Astrocyte of the cerebellum (primary cell): ENCODE measurements around the gene NBEAL2.

Experiments
- DNase-seq: peaks from one replicate; pipeline ENCODE4 v3.0.0-alpha.2; 2011; ENCODE audit warnings: low read depth
- H3K4me3 ChIP-seq: 2 replicates; pipeline ENCODE4 v1.5.1; 2011; ENCODE audit warnings: mild to moderate bottlenecking, low read depth, low read length, moderate library complexity
- in situ Hi-C: cut with HindIII; loops from 2 replicates; pipeline ENCODE4 v1.10.0; 2017; ENCODE audit warnings: low sequenced_read_pairs
- TF ChIP-seq, protein P1 (sequence below): IDR thresholded peaks from 2 replicates; pipeline ENCODE4 v1.5.1; 2012; ENCODE audit warnings: low read length, low read depth, moderate library complexity, mild to moderate bottlenecking; ENCODE audit errors: missing control alignments

The NBEAL2 gene

DNA sequence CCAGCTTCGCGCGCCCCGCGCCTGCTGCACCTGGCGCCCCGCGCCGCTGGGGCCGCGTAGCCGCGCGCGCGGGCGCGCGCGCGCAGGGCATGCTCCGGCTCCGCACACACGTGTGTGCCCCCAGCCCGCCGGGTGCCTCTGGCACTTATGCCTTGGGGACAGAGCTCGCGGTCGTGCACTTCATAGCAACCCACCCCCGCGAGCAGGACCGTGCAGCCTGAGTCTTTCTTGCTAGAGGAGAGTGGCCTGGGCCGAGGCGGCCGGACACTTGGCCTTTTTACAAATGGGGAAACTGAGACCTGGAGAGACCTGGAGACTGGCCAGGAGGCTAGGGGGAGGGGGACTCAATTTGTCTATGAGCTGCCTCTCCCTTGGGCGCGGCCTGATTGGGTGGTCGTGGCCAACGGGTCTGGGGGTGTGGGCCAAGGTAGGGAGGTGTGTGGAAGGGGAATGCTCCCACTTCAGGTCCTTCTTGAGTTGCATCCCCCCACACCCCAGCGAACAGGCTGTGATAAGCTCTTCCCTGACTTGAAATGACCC is 562 bp downstream of the NBEAL2 start:
- no peak for DNase-seq

DNA sequence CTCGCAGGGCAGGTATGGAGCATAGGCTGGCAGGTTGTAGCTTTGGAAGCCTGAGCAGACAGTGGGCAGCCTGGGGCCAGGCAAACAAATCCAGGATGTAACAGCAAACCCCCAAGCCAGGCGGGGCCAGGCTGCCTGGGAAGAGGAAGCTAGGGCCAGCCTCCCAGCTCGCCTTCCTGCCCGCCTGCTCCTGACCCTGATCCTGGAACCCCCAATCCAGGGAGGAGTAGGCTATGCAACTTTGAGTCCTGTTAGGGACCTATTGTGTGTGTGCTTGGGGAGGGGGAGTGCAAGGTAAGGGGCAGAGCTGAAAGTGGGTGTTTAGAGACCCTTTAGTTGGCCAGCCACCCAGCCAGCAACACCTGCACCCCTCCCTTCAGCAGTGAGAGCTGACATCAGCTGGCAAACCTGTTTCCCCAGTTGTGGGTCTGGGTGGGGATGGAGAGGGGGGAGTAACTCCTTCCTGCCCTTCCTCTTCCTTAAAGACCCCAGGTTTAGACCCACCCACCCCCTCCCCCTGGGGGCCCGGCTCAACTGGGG is 2.5 kb downstream of the NBEAL2 start:
- in situ Hi-C loops: no loop called here
- DNase-seq: no peak
- no peak overlapping the region for H3K4me3 ChIP-seq
- TF ChIP-seq, protein P1, sequence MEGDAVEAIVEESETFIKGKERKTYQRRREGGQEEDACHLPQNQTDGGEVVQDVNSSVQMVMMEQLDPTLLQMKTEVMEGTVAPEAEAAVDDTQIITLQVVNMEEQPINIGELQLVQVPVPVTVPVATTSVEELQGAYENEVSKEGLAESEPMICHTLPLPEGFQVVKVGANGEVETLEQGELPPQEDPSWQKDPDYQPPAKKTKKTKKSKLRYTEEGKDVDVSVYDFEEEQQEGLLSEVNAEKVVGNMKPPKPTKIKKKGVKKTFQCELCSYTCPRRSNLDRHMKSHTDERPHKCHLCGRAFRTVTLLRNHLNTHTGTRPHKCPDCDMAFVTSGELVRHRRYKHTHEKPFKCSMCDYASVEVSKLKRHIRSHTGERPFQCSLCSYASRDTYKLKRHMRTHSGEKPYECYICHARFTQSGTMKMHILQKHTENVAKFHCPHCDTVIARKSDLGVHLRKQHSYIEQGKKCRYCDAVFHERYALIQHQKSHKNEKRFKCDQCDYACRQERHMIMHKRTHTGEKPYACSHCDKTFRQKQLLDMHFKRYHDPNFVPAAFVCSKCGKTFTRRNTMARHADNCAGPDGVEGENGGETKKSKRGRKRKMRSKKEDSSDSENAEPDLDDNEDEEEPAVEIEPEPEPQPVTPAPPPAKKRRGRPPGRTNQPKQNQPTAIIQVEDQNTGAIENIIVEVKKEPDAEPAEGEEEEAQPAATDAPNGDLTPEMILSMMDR: no peak

More for the DNA sequence above, 562 bp downstream of the NBEAL2 start:
- TF ChIP-seq, protein P1: no peak
- peak overlapping the region; percentile 68 for H3K4me3 ChIP-seq
- in situ Hi-C loops: no loop called here

DNA sequence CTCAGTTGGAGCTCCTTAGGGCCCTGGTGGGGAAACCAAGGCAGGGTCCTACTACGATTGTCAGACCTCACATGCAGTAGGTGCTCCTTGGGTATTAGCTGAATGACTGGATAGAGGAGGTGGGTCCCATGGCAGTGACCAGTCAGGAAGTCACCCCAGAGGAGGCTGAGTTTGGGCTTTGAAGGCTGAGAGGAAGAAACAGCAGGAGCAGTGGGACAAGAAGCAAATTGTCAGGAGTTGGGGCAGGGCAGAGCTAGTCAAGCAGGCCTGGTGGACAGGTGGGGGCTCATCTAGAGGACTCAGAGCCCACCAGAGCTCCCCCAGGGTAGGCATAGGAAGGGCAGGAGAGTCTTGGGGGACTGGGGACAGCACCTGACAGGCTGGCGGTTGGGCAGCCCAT is 3.1 kb downstream of the NBEAL2 start:
- TF ChIP-seq, protein P1: no peak
- DNase-seq: no peak
- no peak overlapping the region for H3K4me3 ChIP-seq
- in situ Hi-C loops: no loop called here

DNA sequence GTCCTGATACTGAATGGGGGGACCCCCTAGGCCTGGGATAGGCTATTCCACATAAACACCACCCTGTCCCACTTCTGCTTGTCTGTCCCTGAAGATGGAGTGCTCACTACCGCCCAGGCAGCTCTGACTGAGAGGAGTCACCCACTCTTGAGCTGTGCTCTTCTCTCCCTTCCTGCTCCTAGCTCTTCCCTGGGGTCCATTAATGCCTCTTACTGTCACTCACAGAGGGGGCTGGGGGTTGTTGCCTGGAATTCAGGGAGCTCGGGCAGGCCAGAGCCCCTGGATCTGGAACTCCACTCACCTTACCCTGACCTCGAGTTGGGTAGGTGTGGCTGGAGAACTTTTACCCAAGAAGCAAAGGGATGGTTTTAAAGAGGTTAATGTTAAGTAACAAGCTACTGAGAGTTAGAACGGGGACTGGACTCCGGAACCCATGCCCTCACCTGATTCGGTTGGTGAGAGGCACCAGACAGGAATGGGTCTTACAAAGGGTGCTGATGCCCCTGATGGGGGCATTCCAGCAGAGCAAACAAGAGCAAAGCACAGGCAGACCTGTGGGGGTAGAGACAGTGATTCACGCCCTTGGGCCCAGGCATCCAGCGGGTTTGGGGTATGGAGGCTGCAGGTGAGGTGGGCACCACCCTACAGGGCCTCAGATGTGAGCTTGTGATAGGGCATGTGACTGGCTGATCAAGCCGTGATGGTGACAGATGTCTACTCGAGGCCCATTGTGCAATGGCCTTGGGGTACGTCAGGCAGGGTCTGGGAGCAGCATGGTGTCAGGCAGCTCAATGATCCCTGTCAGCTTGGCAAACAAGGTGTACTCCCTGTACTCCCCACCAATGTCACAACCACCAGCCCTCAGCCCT is 5.4 kb downstream of the NBEAL2 start:
- in situ Hi-C loops: no loop called here
- no peak overlapping the region for H3K4me3 ChIP-seq
- no peak for DNase-seq
- TF ChIP-seq, protein P1: no peak

DNA sequence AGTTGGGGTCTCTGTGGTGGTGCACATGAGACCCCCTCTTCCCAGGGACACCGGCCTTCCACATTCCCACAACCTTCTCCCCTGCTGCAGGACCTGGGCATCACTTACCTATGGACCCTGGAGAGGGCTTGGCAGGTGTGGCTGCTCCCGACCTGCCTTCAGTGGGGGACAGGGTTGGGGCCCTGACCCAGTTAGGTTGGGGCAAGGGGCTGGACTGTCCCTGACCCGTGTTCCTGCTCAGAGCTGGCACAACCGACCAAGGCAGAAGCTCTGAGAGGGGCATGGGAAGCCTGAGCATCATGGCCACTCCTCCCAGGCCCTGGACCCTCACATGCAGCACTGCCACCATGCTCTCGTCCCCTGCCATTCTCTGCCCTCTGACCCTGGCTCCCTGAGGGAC is 6.1 kb downstream of the NBEAL2 start:
- H3K4me3 ChIP-seq: no peak overlapping the region
- DNase-seq: no peak
- TF ChIP-seq, protein P1: no peak
- in situ Hi-C loops: no loop called here

DNA sequence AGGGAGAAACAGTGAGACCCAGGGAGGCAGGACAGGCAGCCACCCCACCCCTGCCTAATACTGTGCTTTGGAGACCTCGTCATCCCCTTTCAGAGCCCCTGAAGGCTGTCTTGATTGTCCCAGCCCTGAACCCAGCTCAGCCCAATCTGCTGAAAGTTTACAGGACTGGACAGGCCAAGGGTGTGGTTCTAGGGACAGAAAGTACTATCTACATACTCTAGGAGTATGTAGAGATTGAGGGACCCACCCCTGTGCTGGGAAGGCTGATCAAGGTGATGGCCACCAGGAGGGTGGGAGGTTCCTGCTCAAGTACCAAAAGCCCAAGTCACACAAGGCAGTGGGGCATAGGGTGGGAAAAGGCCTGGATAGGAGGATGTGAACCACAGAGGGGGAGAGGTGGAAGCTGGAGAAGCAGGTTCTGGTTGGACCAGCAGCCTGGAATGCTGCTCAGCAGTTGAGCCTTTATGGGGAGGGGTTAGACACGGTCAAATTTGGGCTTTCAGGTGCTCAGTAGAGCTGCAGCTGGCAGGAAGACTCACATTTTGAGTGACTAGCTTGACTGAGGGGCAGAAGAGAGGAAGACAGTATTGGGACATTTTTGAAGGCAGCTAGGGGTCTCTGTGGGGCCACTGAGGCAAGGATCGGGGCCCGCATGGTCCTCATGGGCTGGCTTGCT is 6.7 kb downstream of the NBEAL2 start:
- H3K4me3 ChIP-seq: no peak overlapping the region

More for the DNA sequence above, 6.7 kb downstream of the NBEAL2 start:
- in situ Hi-C loops: no loop called here
- no peak for DNase-seq
- TF ChIP-seq, protein P1: no peak
